ENCODE data around the gene CISTR.

- TF ChIP-seq CTCF (IDR thresholded peaks at IDR 0.05; ENCODE audit: borderline replicate concordance, extremely low read depth, low read length, poor library complexity, severe bottlenecking): no peak
- no peak for TF ChIP-seq EZH2 (IDR thresholded peaks at IDR 0.05; ENCODE audit: borderline replicate concordance, low read depth, low read length, severe bottlenecking)
Observed at GRCh38 chr12:53720946-53721345, 30.8 kb downstream of the CISTR start.

Measured in DND-41 (cell line).